Suprapubic skin (tissue), 3 donors: ENCODE results near the gene PIGN.

Source experiments
- CTCF ChIP-seq, 2 donors: fragments of 200-600 bp in 1 of 2; fragments of 450-650 bp in 1 of 2; sonication (generic) in 1 of 2; IDR thresholded peaks; one replicate each; pipeline ENCODE4 v1.5.1; 2016 to 2019; ENCODE audit warnings: antibody characterized with exemption in 2 of 2, mild to moderate bottlenecking in 1 of 2, moderate library complexity in 1 of 2
- EP300 ChIP-seq: sonication (generic); formaldehyde crosslinking; IDR thresholded peaks from one replicate; pipeline ENCODE4 v1.6.1; 2017; ENCODE audit warnings: antibody characterized with exemption
- POLR2A ChIP-seq, 2 donors: fragments of 450-650 bp; IDR thresholded peaks; one replicate each; pipeline ENCODE4 v1.6.1; 2017; ENCODE audit warnings: antibody characterized with exemption in 2 of 2, mild to moderate bottlenecking in 2 of 2, moderate library complexity in 2 of 2

DNA sequence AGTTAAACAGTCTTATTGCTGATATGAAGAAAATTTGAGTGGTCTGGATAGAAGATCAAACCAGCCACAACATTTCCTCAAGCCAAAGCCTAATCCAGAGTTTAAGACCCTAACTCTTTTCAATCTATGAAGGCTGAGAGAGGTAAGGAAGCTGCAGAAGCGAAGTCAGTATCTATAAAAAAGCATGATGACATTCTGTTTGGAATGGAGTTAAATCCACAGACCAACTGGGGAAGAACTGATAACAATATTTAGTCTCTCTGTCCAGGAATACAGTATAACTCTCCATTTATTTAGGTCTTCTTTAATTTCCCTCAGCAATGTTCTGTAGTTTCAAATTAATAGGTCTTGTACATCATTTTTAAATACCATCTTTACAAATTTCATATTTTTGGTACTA, 16.0 kb downstream of the PIGN start:
- TF ChIP-seq CTCF (IDR thresholded peaks at IDR 0.05) (no peak), POLR2A (IDR thresholded peaks at IDR 0.05) (no peak), EP300 (no peak)
